ENCODE results near the gene SHKBP1.

SHKBP1 gene

DNA sequence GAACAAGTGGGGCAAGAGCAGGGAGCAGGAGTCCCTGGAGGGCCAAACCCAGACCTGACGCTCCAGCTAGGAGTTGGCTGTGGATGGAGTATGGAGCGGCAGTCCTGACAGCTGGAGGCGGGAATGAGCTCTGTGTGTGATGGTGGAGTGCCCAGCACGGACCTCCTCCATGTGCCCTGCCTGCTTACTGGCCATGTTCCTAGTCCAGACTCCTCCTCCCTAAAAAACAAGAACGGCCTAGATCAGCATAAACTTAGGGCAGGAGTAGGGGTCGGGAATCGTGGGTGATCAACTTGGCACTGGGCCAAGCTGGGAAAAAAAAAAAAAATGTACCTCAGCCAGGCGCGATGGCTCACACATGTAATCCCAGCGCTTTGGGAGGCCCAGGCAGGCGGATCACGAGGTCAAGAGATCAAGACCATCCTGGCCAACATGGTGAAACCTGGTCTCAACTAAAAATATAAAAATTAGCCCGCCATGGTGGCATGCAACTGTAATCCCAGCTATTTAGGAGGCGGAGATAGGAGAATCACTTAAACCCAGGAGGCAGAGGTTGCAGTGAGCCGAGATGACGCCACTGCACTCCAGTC is 54.0 kb downstream of the SHKBP1 start:
- WGBS, result 92% methylated on average over 13 of the region's 16 CpGs
- Histone ChIP-seq H3K14ac (ENCODE audit: low read length in 2 of 2) (no peak overlapping the region), H2BK12ac (ENCODE audit: low read length in 2 of 2) (peak overlapping the region in 1 of 2 experiments; percentile 70), H3K9ac (ENCODE audit: low read length) (no peak overlapping the region), H3K27me3 (ENCODE audit: control insufficient read depth in 1 of 2, insufficient read depth in 1 of 2, low read length in 2 of 2) (peaks cover 4 to 6% of the 10 kb centered on the region in 2 experiments), H4K91ac (ENCODE audit: low read length) (no peak overlapping the region), H2AFZ (ENCODE audit: low read depth, low read length) (no peak overlapping the region), H3K4me3 (ENCODE audit: insufficient read depth in 1 of 2, low read depth in 1 of 2, low read length in 2 of 2) (no peak overlapping the region), H2BK5ac (ENCODE audit: low read depth, low read length, poor library complexity, severe bottlenecking) (no peak overlapping the region), H3K27ac (ENCODE audit: low read length, poor library complexity, severe bottlenecking) (no peak overlapping the region), H3K23ac (ENCODE audit: low read length in 2 of 2) (no peak overlapping the region), H4K8ac (ENCODE audit: low read length) (peak overlapping the region; percentile 39), H3K4ac (ENCODE audit: low read depth in 1 of 2, low read length in 2 of 2) (no peak overlapping the region), H3K18ac (ENCODE audit: low read depth in 1 of 2, low read length in 2 of 2) (peak overlapping the region in 1 of 2 experiments; percentile 5), H3K4me1 (ENCODE audit: control insufficient read depth, insufficient read depth, low read depth, low read length) (peaks cover 17% of the 10 kb centered on the region), H3K79me1 (replicated peaks; ENCODE audit: low read length, poor library complexity, severe bottlenecking) (no peaks in the 10 kb centered on the region), H3K36me3 (ENCODE audit: control insufficient read depth in 1 of 2, insufficient read depth in 2 of 2, low read depth in 1 of 2, low read length in 2 of 2) (peaks cover 13 to 33% of the 10 kb centered on the region in 2 experiments), H2AK5ac (ENCODE audit: low read length, severe bottlenecking) (no peak overlapping the region), H3K4me2 (ENCODE audit: low read length, poor library complexity, severe bottlenecking) (no peak overlapping the region), H2BK120ac (ENCODE audit: low read depth, low read length) (no peak overlapping the region), H2BK15ac (ENCODE audit: low read depth, poor library complexity, severe bottlenecking) (no peak overlapping the region), H3K9me3 (ENCODE audit: control insufficient read depth, low read length) (no peaks in the 10 kb centered on the region)
- DNase-seq, result no peak

DNA sequence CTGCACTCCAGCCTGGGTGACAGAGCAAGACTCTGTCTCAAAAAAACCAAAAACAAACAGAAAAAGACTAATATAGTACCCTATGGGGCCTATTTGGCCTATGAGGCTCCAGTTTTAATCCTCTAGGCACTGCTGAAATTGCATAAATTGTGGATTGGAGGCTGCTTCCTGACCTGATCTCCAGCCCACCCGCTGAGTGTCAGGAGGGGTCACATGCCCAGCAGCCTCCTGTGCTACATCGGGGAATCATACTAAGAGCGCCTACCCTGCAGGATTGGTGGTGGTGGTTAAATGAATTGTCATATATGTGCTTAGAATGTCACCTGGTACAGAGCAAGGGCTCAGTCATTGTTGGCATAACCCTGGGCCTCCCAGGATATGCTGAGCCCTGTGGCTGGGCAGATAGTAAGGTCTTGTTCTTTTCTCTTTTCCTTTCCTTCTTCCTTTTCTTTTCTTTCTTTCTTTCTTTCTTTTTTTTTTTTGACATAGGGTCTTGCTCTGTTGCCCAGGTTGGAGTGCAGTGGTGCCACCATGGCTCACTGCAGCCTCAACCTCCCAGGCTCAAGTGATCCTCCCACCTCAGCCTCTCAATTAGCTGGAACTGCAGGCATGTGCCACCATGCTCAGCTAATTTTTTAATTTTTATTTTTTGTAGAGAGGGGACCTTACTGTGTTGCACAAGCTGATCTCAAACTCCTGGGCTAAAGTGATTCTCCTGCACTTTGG is 55.8 kb downstream of the SHKBP1 start:
- Histone ChIP-seq H3K36me3 (ENCODE audit: control insufficient read depth in 1 of 2, insufficient read depth in 2 of 2, low read depth in 1 of 2, low read length in 2 of 2) (peaks cover 5 to 16% of the 10 kb centered on the region in 2 experiments), H2BK120ac (ENCODE audit: low read depth, low read length) (no peak overlapping the region), H3K79me1 (replicated peaks; ENCODE audit: low read length, poor library complexity, severe bottlenecking) (no peaks in the 10 kb centered on the region), H2BK12ac (ENCODE audit: low read length in 2 of 2) (peak overlapping the region in 1 of 2 experiments; percentile 18), H2BK15ac (ENCODE audit: low read depth, poor library complexity, severe bottlenecking) (no peak overlapping the region), H2BK5ac (ENCODE audit: low read depth, low read length, poor library complexity, severe bottlenecking) (no peak overlapping the region), H3K9me3 (ENCODE audit: control insufficient read depth, low read length) (no peaks in the 10 kb centered on the region), H4K91ac (ENCODE audit: low read length) (no peak overlapping the region), H3K27ac (ENCODE audit: low read length, poor library complexity, severe bottlenecking) (no peak overlapping the region), H3K4me3 (ENCODE audit: insufficient read depth in 1 of 2, low read depth in 1 of 2, low read length in 2 of 2) (no peak overlapping the region), H3K18ac (ENCODE audit: low read depth in 1 of 2, low read length in 2 of 2) (peak overlapping the region in 1 of 2 experiments; percentile 32), H3K9ac (ENCODE audit: low read length) (peak overlapping the region; percentile 5), H2AFZ (ENCODE audit: low read depth, low read length) (no peak overlapping the region), H2AK5ac (ENCODE audit: low read length, severe bottlenecking) (no peak overlapping the region), H3K4me2 (ENCODE audit: low read length, poor library complexity, severe bottlenecking) (no peak overlapping the region), H3K4ac (ENCODE audit: low read depth in 1 of 2, low read length in 2 of 2) (peak overlapping the region in 1 of 2 experiments; percentile 53), H4K8ac (ENCODE audit: low read length) (no peak overlapping the region), H3K27me3 (ENCODE audit: control insufficient read depth in 1 of 2, insufficient read depth in 1 of 2, low read length in 2 of 2) (peaks cover 4 to 11% of the 10 kb centered on the region in 2 experiments), H3K4me1 (ENCODE audit: control insufficient read depth, insufficient read depth, low read depth, low read length) (peaks cover 14% of the 10 kb centered on the region), H3K14ac (ENCODE audit: low read length in 2 of 2) (no peak overlapping the region), H3K23ac (ENCODE audit: low read length in 2 of 2) (peak overlapping the region in 1 of 2 experiments; percentile 43)
- WGBS, result 41% methylated on average over 3 of the region's 3 CpGs
- DNase-seq, result no peak

DNA sequence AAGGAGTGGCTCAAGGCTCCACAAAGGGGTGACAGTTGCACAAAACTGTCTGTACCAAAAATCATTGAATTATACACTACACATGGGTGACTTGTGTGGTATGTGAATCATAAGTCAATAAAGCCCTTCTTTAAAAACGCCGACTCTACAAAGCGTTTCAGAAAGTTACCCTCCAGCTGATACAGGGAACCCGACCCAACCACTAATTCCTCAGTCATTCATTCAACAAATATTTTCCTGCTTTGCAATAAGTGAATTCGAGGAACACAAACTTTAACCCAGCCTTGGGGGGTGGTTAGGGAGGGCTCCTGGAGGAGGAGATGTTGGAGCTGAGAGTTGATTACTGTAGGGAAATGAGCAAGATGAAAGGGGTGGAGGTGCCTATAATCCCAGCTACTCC is 56.5 kb downstream of the SHKBP1 start:
- H2BK15ac ChIP-seq (ENCODE audit: low read depth, poor library complexity, severe bottlenecking), result no peak overlapping the region
- no peak overlapping the region for H2AK5ac ChIP-seq (ENCODE audit: low read length, severe bottlenecking)
- H3K27me3 ChIP-seq (ENCODE audit: control insufficient read depth in 1 of 2, insufficient read depth in 1 of 2, low read length in 2 of 2), result peaks cover 4 to 11% of the 10 kb centered on the region in 2 experiments
- no peak overlapping the region for H3K14ac ChIP-seq (ENCODE audit: low read length in 2 of 2)
- H2BK12ac ChIP-seq (ENCODE audit: low read length in 2 of 2), result peak overlapping the region; percentile 9 to 21
- H3K9me3 ChIP-seq (ENCODE audit: control insufficient read depth, low read length), result no peaks in the 10 kb centered on the region
- H4K8ac ChIP-seq (ENCODE audit: low read length), result no peak overlapping the region
- H3K18ac ChIP-seq (ENCODE audit: low read depth in 1 of 2, low read length in 2 of 2), result no peak overlapping the region
- H2BK120ac ChIP-seq (ENCODE audit: low read depth, low read length), result no peak overlapping the region
- peak overlapping the region in 1 of 2 experiments; percentile 43 for H3K23ac ChIP-seq (ENCODE audit: low read length in 2 of 2)
- H4K91ac ChIP-seq (ENCODE audit: low read length), result peak overlapping the region; percentile 25
- no peak overlapping the region for H3K4me3 ChIP-seq (ENCODE audit: insufficient read depth in 1 of 2, low read depth in 1 of 2, low read length in 2 of 2)
- peak overlapping the region; percentile 25 for H3K27ac ChIP-seq (ENCODE audit: low read length, poor library complexity, severe bottlenecking)
- peaks cover 13% of the 10 kb centered on the region for H3K4me1 ChIP-seq (ENCODE audit: control insufficient read depth, insufficient read depth, low read depth, low read length)
- WGBS, result 83% methylated on average over 4 of the region's 5 CpGs
- no peak for DNase-seq
- no peak overlapping the region for H2AFZ ChIP-seq (ENCODE audit: low read depth, low read length)
- peaks cover 3 to 11% of the 10 kb centered on the region in 2 experiments for H3K36me3 ChIP-seq (ENCODE audit: control insufficient read depth in 1 of 2, insufficient read depth in 2 of 2, low read depth in 1 of 2, low read length in 2 of 2)
- peak overlapping the region in 1 of 2 experiments; percentile 53 for H3K4ac ChIP-seq (ENCODE audit: low read depth in 1 of 2, low read length in 2 of 2)
- H3K9ac ChIP-seq (ENCODE audit: low read length), result peak overlapping the region; percentile 5
- H3K4me2 ChIP-seq (ENCODE audit: low read length, poor library complexity, severe bottlenecking), result no peak overlapping the region
- no peaks in the 10 kb centered on the region for H3K79me1 ChIP-seq (replicated peaks; ENCODE audit: low read length, poor library complexity, severe bottlenecking)
- H2BK5ac ChIP-seq (ENCODE audit: low read depth, low read length, poor library complexity, severe bottlenecking), result no peak overlapping the region

DNA sequence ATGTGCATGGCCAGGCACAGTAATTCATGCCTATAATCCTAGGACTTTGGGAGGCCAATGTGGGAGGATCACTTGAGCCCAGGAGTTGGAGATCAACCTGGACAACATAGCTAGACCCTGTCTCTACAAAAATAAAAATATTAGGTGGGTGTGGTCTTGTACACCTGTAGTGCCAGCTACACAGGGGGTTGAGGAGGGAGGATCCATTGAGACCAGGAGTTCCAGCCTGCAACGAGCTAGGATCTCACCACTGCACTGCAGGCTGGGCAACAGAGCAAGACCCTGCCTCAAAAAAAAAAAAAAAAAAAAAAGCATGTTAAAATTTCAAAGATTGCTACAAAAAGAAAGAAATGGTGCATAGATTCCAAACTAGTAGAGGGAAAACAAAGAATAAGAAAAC is 61.7 kb downstream of the SHKBP1 start:
- no peaks in the 10 kb centered on the region for H3K36me3 ChIP-seq (ENCODE audit: control insufficient read depth in 1 of 2, insufficient read depth in 2 of 2, low read depth in 1 of 2, low read length in 2 of 2)
- no peak overlapping the region for H3K4ac ChIP-seq (ENCODE audit: low read depth in 1 of 2, low read length in 2 of 2)
- no peak overlapping the region for H2BK5ac ChIP-seq (ENCODE audit: low read depth, low read length, poor library complexity, severe bottlenecking)
- no peak overlapping the region for H2BK120ac ChIP-seq (ENCODE audit: low read depth, low read length)
- H2BK12ac ChIP-seq (ENCODE audit: low read length in 2 of 2), result no peak overlapping the region
- H3K27ac ChIP-seq (ENCODE audit: low read length, poor library complexity, severe bottlenecking), result no peak overlapping the region
- no peak overlapping the region for H3K23ac ChIP-seq (ENCODE audit: low read length in 2 of 2)
- H3K9ac ChIP-seq (ENCODE audit: low read length), result no peak overlapping the region
- H3K4me1 ChIP-seq (ENCODE audit: control insufficient read depth, insufficient read depth, low read depth, low read length), result peaks cover 15% of the 10 kb centered on the region
- H3K14ac ChIP-seq (ENCODE audit: low read length in 2 of 2), result no peak overlapping the region
- no peak overlapping the region for H4K8ac ChIP-seq (ENCODE audit: low read length)
- no peak for DNase-seq
- WGBS, result no CpG with 5 or more reads among the region's 1 CpG
- no peaks in the 10 kb centered on the region for H3K9me3 ChIP-seq (ENCODE audit: control insufficient read depth, low read length)
- H2BK15ac ChIP-seq (ENCODE audit: low read depth, poor library complexity, severe bottlenecking), result no peak overlapping the region
- H3K4me3 ChIP-seq (ENCODE audit: insufficient read depth in 1 of 2, low read depth in 1 of 2, low read length in 2 of 2), result no peak overlapping the region
- H2AK5ac ChIP-seq (ENCODE audit: low read length, severe bottlenecking), result no peak overlapping the region
- no peaks in the 10 kb centered on the region for H3K79me1 ChIP-seq (replicated peaks; ENCODE audit: low read length, poor library complexity, severe bottlenecking)
- H2AFZ ChIP-seq (ENCODE audit: low read depth, low read length), result no peak overlapping the region
- H4K91ac ChIP-seq (ENCODE audit: low read length), result no peak overlapping the region
- no peak overlapping the region for H3K4me2 ChIP-seq (ENCODE audit: low read length, poor library complexity, severe bottlenecking)
- H3K27me3 ChIP-seq (ENCODE audit: control insufficient read depth in 1 of 2, insufficient read depth in 1 of 2, low read length in 2 of 2), result peaks cover 4 to 20% of the 10 kb centered on the region in 2 experiments
- no peak overlapping the region for H3K18ac ChIP-seq (ENCODE audit: low read depth in 1 of 2, low read length in 2 of 2)

Data from mesenchymal stem cell (in vitro differentiated cells and primary cell).